Left cardiac atrium (tissue), 4 donors: ENCODE data around the gene USP5. TPM values are rescaled to one million over a fixed set of nuclear protein-coding genes. Genes with fewer than 3 reads are reported as not detected.
A peak's percentile ranks its signal among the peaks of the same experiment; 100 is the strongest.

ENCODE experiments used
- ATAC-seq, 2 donors: fragments of 200-7000 bp; cut with Tn5 transposase; one replicate each; pipeline ENCODE4 v1.9.1; 2020; ENCODE audit warnings: mild to moderate bottlenecking in 2 of 2, moderate library complexity in 2 of 2
- DNase-seq: peaks from one replicate; pipeline ENCODE4 v3.0.0-alpha.2; 2020
- intact Hi-C, 2 donors: fragments of 100-400 bp; cut with DNase I; formaldehyde crosslinking; loops; one replicate each; pipeline versions ENCODE4 v1.14.1 to v1.15.1; 2022 to 2023
- total RNA-seq, 2 donors: library from RNA; stranded (reverse); fragmentation: NEBNext Ultra II Directional; extraction: Animal tissue kit (Norgen Biotek cat#: 25700); gene quantifications; one replicate each; pipeline ENCODE4 v1.2.1, GENCODE V29; 2021
- donor health status: DM: no; HTN: yes; CAD: no.
- donor health status: DM: no; HTN: yes; CAD: no; lungs with severe emphysema.
- donor health status: DM: yes; HTN: yes; CAD: no.
- donor health status: Dilated cardiomyopathy.

Gene USP5
- total RNA-seq, 2 donors from 2014 or later, result 63.4 to 65.4 TPM

GRCh38 chr12:6834873-6835272 is 17.1 kb upstream of the USP5 start:
- intact Hi-C loops, result no loop called here
- ATAC-seq, result no peak
- DNase-seq, result no peak

GRCh38 chr12:6836851-6837250 is 15.1 kb upstream of the USP5 start:
- ATAC-seq (no peak), DNase-seq (no peak)
- intact Hi-C loops, result no loop called here

- intact Hi-C loops, result no loop called here
- ATAC-seq, result no peak
- DNase-seq, result no peak
Measured at GRCh38 chr12:6837370-6838060, 14.4 kb upstream of the USP5 start.

- ATAC-seq (no peak), DNase-seq (no peak)
- intact Hi-C loops, result no loop called here
Measured at GRCh38 chr12:6838854-6839253, 13.1 kb upstream of the USP5 start.

- ATAC-seq (no peak), DNase-seq (no peak)
- intact Hi-C loops, result no loop called here
Measured at GRCh38 chr12:6839482-6840201, 12.3 kb upstream of the USP5 start.

- intact Hi-C loops, result no loop called here
- ATAC-seq, result peak; percentile 2 to 18
- no peak for DNase-seq
Measured at GRCh38 chr12:6840330-6840729, 11.6 kb upstream of the USP5 start.

GRCh38 chr12:6840761-6841515 is 11.0 kb upstream of the USP5 start, which contains the start of gene GNB3:
Gene GNB3, plus strand, starts transcription at chr12:6840925. Its CDS starts 363 bp downstream, at chr12:6841288.
- peak; percentile 34 to 76 for ATAC-seq
- intact Hi-C loops, result no loop called here
- DNase-seq, result no peak

- DNase-seq (no peak), ATAC-seq (no peak)
- intact Hi-C loops, result no loop called here
Measured at GRCh38 chr12:6842075-6842474, 9.9 kb upstream of the USP5 start.

- DNase-seq, result no peak
- ATAC-seq, result no peak
- intact Hi-C loops, result no loop called here
Measured at GRCh38 chr12:6843118-6843902, 8.6 kb upstream of the USP5 start.

- intact Hi-C loops, result no loop called here
- ATAC-seq (no peak), DNase-seq (no peak)
Measured at GRCh38 chr12:6845395-6845794, 6.6 kb upstream of the USP5 start.

- no peak for ATAC-seq
- DNase-seq, result no peak
- intact Hi-C loops, result no loop called here
Measured at GRCh38 chr12:6846316-6846869, 5.6 kb upstream of the USP5 start.

GRCh38 chr12:6847676-6848075 is 4.3 kb upstream of the USP5 start:
- DNase-seq (no peak), ATAC-seq (no peak)
- intact Hi-C loops, result no loop called here

- no peak for ATAC-seq
- intact Hi-C loops, result no loop called here
Measured at GRCh38 chr12:6849427-6849826, 2.5 kb upstream of the USP5 start.

GRCh38 chr12:6849976-6850560 is 1.9 kb upstream of the USP5 start:
- ATAC-seq, result no peak
- no peak for DNase-seq
- intact Hi-C loops, result no loop called here

More at GRCh38 chr12:6849427-6849826, 2.5 kb upstream of the USP5 start:
- DNase-seq, result no peak

GRCh38 chr12:6850796-6851152 is 1.2 kb upstream of the USP5 start:
- ATAC-seq (no peak), DNase-seq (no peak)
- intact Hi-C loops, result no loop called here

GRCh38 chr12:6851153-6851920 is 613 bp upstream of the USP5 start, which contains the start of gene CDCA3:
Gene CDCA3, minus strand, starts transcription at chr12:6851286. Its CDS starts 334 bp downstream, at chr12:6850952.
- ATAC-seq (peak; percentile 82 to 86), DNase-seq (peak; percentile 96)
- intact Hi-C loops, result no loop called here

GRCh38 chr12:6852651-6853354 is 853 bp downstream of the USP5 start:
- ATAC-seq, result peak in 1 of 2 donors; percentile 0
- DNase-seq, result peak; percentile 56
- intact Hi-C loops, result no loop called here
